Chondrocyte (in vitro differentiated cells): ENCODE results near the gene FXYD5. TPM values are rescaled to one million over a fixed set of nuclear protein-coding genes. Genes with fewer than 3 reads are reported as not detected.

Source experiments
- total RNA-seq: library from RNA; stranded (reverse); gene quantifications from 3 replicates; pipeline ENCODE4 v1.2.1, GENCODE V29; 2021

FXYD5 gene
- total RNA-seq, 1 donor from 2014 or later = 108 TPM

Other genes with a start within 250 kb of the FXYD5 start
- 2.8 to 3.9 TPM (median 3.7 TPM) in 3 replicates for gene ZNF30, start 227.8 kb upstream of the FXYD5 start, total RNA-seq
- gene ZNF792, start 190.5 kb upstream of the FXYD5 start, total RNA-seq = 3.1 to 4.1 TPM (median 3.2 TPM) in 3 replicates
- 58.4 to 67.9 TPM (median 65.8 TPM) in 3 replicates for gene GRAMD1A, start 154.4 kb upstream of the FXYD5 start, total RNA-seq
- gene SCN1B, start 124.3 kb upstream of the FXYD5 start, total RNA-seq = 5.7 to 6.0 TPM (median 5.8 TPM) in 3 replicates
- gene HPN, start 113.0 kb upstream of the FXYD5 start, total RNA-seq = not detected in 3 replicates
- not detected in 3 replicates for gene FXYD3, start 38.9 kb upstream of the FXYD5 start, total RNA-seq
- gene LGI4, start 19.7 kb upstream of the FXYD5 start, total RNA-seq = 0.46 to 2.2 TPM (median 1.3 TPM) in 3 replicates
- 2.9 to 7.8 TPM (median 7.1 TPM) in 3 replicates for gene FXYD1, start 15.9 kb upstream of the FXYD5 start, total RNA-seq
- gene FXYD7, start 11.5 kb upstream of the FXYD5 start, total RNA-seq = not detected in 3 replicates
- not detected in 3 replicates for gene FAM187B, start 74.0 kb downstream of the FXYD5 start, total RNA-seq
- 0.24 to 0.99 TPM (median 0.64 TPM) in 3 replicates for gene LSR, start 94.3 kb downstream of the FXYD5 start, total RNA-seq
- 86.1 to 101 TPM (median 86.3 TPM) in 3 replicates for gene USF2, start 114.2 kb downstream of the FXYD5 start, total RNA-seq
- not detected in 3 replicates for gene HAMP, start 127.8 kb downstream of the FXYD5 start, total RNA-seq
- gene MAG, start 137.4 kb downstream of the FXYD5 start, total RNA-seq = not detected in 3 replicates
- not detected in 3 replicates for gene CD22, start 174.5 kb downstream of the FXYD5 start, total RNA-seq
- gene FFAR1, start 193.2 kb downstream of the FXYD5 start, total RNA-seq = not detected in 3 replicates
- not detected in 3 replicates for gene FFAR3, start 203.7 kb downstream of the FXYD5 start, total RNA-seq
- not detected in 3 replicates for gene GPR42, start 216.3 kb downstream of the FXYD5 start, total RNA-seq